HEK293T (cell line): ENCODE measurements around the gene THSD7A.

Experiments
- ARNT ChIP-seq: fragments of 450-650 bp; IDR thresholded peaks from 2 replicates; pipeline ENCODE4 v1.6.1; 2017; ENCODE audit warnings: mild to moderate bottlenecking
- BHLHE40 ChIP-seq: fragments of 450-650 bp; IDR thresholded peaks from 2 replicates; pipeline ENCODE4 v1.6.1; 2016; ENCODE audit warnings: mild to moderate bottlenecking, moderate library complexity, borderline replicate concordance
- CTBP1 ChIP-seq: fragments of 450-650 bp; IDR thresholded peaks from 2 replicates; pipeline ENCODE4 v1.6.1; 2016; ENCODE audit warnings: borderline replicate concordance
- ELF4 ChIP-seq: fragments of 450-650 bp; IDR thresholded peaks from 2 replicates; pipeline ENCODE4 v1.6.1; 2017; ENCODE audit warnings: antibody characterized with exemption
- FOXA1 ChIP-seq: fragments of 450-650 bp; IDR thresholded peaks from 2 replicates; pipeline ENCODE4 v1.6.1; 2016; ENCODE audit warnings: mild to moderate bottlenecking
- FOXK2 ChIP-seq: fragments of 450-650 bp; IDR thresholded peaks from 2 replicates; pipeline ENCODE4 v1.6.1; 2016; ENCODE audit warnings: mild to moderate bottlenecking
- HDGF ChIP-seq: fragments of 450-650 bp; IDR thresholded peaks from 2 replicates; pipeline ENCODE4 v1.6.1; 2017; ENCODE audit warnings: antibody characterized with exemption, borderline replicate concordance
- NFRKB ChIP-seq: fragments of 450-650 bp; IDR thresholded peaks from 2 replicates; pipeline ENCODE4 v1.6.1; 2016; ENCODE audit warnings: mild to moderate bottlenecking, moderate library complexity
- SP1 ChIP-seq: fragments of 450-650 bp; IDR thresholded peaks from 2 replicates; pipeline ENCODE4 v1.6.1; 2017
- ZNF384 ChIP-seq: fragments of 450-650 bp; IDR thresholded peaks from 2 replicates; pipeline ENCODE4 v1.6.1; 2016
- TF ChIP-seq, protein P1 (sequence below): fragments of 450-650 bp; IDR thresholded peaks from 2 replicates; pipeline ENCODE4 v1.6.1; 2016

GRCh38 chr7:11403781-11404180, 428.2 kb downstream of the THSD7A start:
- TF ChIP-seq FOXK2 (no peak), FOXA1 (no peak), NFRKB (no peak), BHLHE40 (no peak), ARNT (no peak), CTBP1 (no peak), ELF4 (no peak), SP1 (no peak), ZNF384 (no peak), HDGF (no peak)
- TF ChIP-seq, protein P1, sequence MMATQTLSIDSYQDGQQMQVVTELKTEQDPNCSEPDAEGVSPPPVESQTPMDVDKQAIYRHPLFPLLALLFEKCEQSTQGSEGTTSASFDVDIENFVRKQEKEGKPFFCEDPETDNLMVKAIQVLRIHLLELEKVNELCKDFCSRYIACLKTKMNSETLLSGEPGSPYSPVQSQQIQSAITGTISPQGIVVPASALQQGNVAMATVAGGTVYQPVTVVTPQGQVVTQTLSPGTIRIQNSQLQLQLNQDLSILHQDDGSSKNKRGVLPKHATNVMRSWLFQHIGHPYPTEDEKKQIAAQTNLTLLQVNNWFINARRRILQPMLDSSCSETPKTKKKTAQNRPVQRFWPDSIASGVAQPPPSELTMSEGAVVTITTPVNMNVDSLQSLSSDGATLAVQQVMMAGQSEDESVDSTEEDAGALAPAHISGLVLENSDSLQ: no peak
